Epidermal melanocyte (primary cell): ENCODE measurements around the gene CT45A7.
"Not testable (repeated sequence)": the region's sequence is repeated elsewhere in the genome, so short reads cannot be mapped to it uniquely, and the experiment has no call there.

Source experiments
- DNase-seq: peaks from one replicate; pipeline ENCODE4 v3.0.0; 2011; ENCODE audit warnings: low spot score; ENCODE audit not compliant: insufficient read length

Gene CT45A7

GRCh38 chrX:135837180-135837579, at the start of gene CT45A7:
TSS of gene CT45A7 (minus strand) at chrX:135837280. CDS start at chrX:135833533, 3,747 bp downstream.
- DNase-seq: not testable (repeated sequence)

GRCh38 chrX:135882741-135883140, 45.7 kb upstream of the CT45A7 start:
- not testable (repeated sequence) for DNase-seq

- not testable (repeated sequence) for DNase-seq
These were observed 34.6 kb upstream of the CT45A7 start, which contains the start of gene CT45A9 for GRCh38 chrX:135871712-135872111. TSS of gene CT45A9 (minus strand) at chrX:135871812. CDS start at chrX:135868061, 3,751 bp downstream.

- DNase-seq: not testable (repeated sequence)
These were observed 17.4 kb upstream of the CT45A7 start, which contains the start of gene CT45A8 for GRCh38 chrX:135854438-135854837. TSS of gene CT45A8 (minus strand) at chrX:135854538. CDS start at chrX:135850783, 3,755 bp downstream.

GRCh38 chrX:135819912-135820311, 17.2 kb downstream of the CT45A7 start, which contains the start of gene CT45A2:
TSS of gene CT45A2 (minus strand) at chrX:135820012. CDS start at chrX:135816265, 3,747 bp downstream.
- DNase-seq: not testable (repeated sequence)

GRCh38 chrX:135802687-135803086, 34.4 kb downstream of the CT45A7 start, which contains the start of gene CT45A6:
TSS of gene CT45A6 (minus strand) at chrX:135802787. CDS start at chrX:135798993, 3,794 bp downstream.
- not testable (repeated sequence) for DNase-seq

- DNase-seq: not testable (repeated sequence)
These were observed 51.7 kb downstream of the CT45A7 start, which contains the start of gene CT45A5 for GRCh38 chrX:135785403-135785802. TSS of gene CT45A5 (minus strand) at chrX:135785503. CDS start at chrX:135781729, 3,774 bp downstream.
